Neuron (in vitro differentiated cells): Measurements from ENCODE around the gene BBC3.
A peak's percentile ranks its signal among the peaks of the same experiment; 100 is the strongest.
"Not testable (repeated sequence)": the region's sequence is repeated elsewhere in the genome, so short reads cannot be mapped to it uniquely, and the experiment has no call there.

Experiments used
- H2AFZ ChIP-seq: one replicate; pipeline ENCODE4 v1.6.1; 2013; ENCODE audit warnings: low read depth, mild to moderate bottlenecking, inconsistent platforms, low read length, moderate library complexity
- H3K27me3 ChIP-seq: one replicate; pipeline ENCODE4 v1.6.1; 2013; ENCODE audit warnings: low read length; ENCODE audit not compliant: insufficient read depth
- H3K36me3 ChIP-seq: one replicate; pipeline ENCODE4 v1.6.1; 2013; ENCODE audit warnings: low read length; ENCODE audit not compliant: insufficient read depth
- H3K4me1 ChIP-seq: one replicate; pipeline ENCODE4 v1.6.1; 2013; ENCODE audit warnings: low read length; ENCODE audit not compliant: insufficient read depth
- H3K4me3 ChIP-seq: 2 replicates; pipeline ENCODE4 v1.5.1; 2013; ENCODE audit warnings: mild to moderate bottlenecking, low read length, moderate library complexity
- H3K9me3 ChIP-seq: one replicate; pipeline ENCODE4 v1.6.1; 2013; ENCODE audit warnings: low read length

BBC3 gene, protein sequence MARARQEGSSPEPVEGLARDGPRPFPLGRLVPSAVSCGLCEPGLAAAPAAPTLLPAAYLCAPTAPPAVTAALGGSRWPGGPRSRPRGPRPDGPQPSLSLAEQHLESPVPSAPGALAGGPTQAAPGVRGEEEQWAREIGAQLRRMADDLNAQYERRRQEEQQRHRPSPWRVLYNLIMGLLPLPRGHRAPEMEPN

DNA sequence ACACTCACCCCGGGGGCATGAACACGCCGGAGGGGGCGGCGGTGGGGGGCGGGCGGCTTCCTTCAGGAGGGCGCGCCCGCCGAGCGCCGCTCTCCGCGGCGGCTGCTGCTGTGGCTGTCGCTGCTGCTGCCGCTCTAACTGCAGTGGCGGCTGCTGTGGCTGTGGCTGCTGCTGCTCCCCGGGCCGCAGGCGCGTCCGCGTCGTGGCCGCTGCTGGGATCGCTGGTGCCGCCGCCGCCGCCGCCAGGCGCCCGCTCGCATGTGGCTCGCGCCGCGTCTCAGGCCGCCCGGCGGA, at the start of gene BBC3:
Gene BBC3, minus strand, starts transcription at position 279 of the 294 bp plus-strand sequence. CDS start 2,768 bp downstream, outside the sequence.
- Histone ChIP-seq H3K9me3 (no peaks in the 10 kb centered on the region), H3K4me3 (peak within 1 kb of the TSS; percentile 63), H2AFZ (no peak within 1 kb of the TSS), H3K4me1 (peaks cover 38% of the 10 kb centered on the region), H3K27me3 (no peaks in the 10 kb centered on the region), H3K36me3 (no peaks in the 10 kb centered on the region)

DNA sequence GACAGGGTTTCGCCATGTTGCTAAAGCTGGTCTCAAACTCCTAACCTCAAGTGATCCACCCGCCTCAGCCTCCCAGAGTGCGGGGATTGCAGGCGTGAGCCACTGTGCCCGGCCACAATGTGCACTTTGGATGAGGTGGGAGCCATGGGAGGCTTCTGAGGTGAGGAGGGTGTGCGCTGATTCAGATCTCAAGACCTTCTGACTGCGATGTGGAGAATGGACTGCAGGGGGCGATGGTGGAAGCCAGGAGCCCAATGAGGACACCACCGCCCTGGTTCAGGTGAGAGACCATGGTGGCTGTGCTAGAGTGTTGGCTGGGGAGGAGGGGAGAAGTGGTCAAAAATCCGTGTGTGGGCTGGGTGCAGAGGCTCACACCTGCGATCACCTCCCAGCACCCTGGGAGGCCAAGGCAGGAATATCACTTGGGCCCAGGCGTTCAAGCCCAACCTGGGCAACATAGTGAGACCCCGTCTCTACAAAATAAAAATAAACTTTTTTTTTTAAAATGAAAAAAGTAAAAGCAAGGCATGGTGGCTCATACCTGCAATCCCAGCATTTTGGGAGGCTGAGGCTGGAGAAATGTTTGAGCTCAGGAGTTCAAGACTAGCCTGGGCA, 49.3 kb upstream of the BBC3 start:
- H3K4me1 ChIP-seq, result peaks cover 12% of the 10 kb centered on the region
- no peak overlapping the region for H3K4me3 ChIP-seq
- no peaks in the 10 kb centered on the region for H3K9me3 ChIP-seq
- H3K27me3 ChIP-seq, result no peaks in the 10 kb centered on the region
- no peak overlapping the region for H2AFZ ChIP-seq
- H3K36me3 ChIP-seq, result no peaks in the 10 kb centered on the region

DNA sequence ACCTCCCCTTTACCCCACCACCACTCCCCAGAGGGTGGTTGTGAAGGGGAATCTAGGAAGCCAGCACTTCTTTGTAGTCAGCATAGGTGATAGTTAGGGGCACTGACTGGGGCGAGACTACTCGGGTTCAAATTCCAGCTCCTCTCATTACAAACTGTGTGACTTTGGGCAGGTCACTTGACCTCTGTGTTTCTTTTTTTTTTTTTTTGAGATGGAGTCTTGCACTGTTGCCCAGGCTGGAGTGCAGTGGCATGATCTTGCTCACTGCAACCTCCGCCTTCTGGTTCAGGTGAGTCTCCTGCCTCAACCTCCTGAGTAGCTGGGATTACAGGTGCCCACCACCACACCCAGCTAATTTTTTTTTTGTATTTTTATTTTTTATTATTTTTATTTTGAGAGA, 45.5 kb upstream of the BBC3 start:
- not testable (repeated sequence) for H3K9me3 ChIP-seq, H3K36me3 ChIP-seq, H3K4me3 ChIP-seq, H2AFZ ChIP-seq, H3K27me3 ChIP-seq
- H3K4me1 ChIP-seq, result peaks cover 28% of the 10 kb centered on the region

DNA sequence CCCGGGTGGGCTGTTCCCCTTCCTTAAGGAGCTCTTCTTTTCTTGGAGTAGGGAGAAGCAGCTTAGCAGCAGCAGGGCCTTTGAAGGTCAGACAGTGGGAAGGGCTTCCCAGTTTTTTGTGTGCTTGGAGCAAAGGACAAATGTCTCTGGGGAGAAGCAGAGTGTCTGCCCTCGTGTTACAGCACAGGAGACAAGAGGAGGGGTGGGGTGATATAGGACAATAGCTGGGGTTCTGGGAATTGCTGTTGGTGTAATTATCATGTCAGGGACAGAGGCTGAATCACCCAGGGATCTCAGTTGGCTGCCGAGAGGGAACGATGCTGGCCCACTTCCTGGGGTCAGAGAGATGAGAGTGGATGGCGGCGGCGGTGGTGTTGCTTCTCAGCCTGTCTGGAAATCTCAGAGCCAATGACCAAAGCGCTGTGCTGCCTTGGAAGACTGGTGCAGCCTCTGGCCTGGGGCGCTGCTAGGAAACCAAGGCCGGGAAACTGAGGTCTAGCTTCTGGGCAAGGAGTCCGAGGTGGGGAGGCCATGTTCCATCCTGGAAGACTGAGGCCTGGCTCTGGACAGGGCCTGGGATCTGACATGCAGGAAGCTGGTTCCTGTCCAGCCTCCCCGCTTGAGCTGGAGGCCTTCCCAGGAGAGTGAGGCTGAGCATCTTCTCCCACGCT, 44.9 kb upstream of the BBC3 start:
- no peaks in the 10 kb centered on the region for H3K27me3 ChIP-seq
- H2AFZ ChIP-seq, result no peak overlapping the region
- no peaks in the 10 kb centered on the region for H3K9me3 ChIP-seq
- peak overlapping the region; percentile 60 for H3K4me3 ChIP-seq
- peaks cover 3% of the 10 kb centered on the region for H3K36me3 ChIP-seq
- H3K4me1 ChIP-seq, result peaks cover 28% of the 10 kb centered on the region

- Histone ChIP-seq H3K36me3 (peaks cover 11% of the 10 kb centered on the region), H3K4me3 (peak overlapping the region; percentile 60), H3K27me3 (no peaks in the 10 kb centered on the region), H2AFZ (no peak overlapping the region), H3K4me1 (peaks cover 28% of the 10 kb centered on the region), H3K9me3 (no peaks in the 10 kb centered on the region)
Measured at GRCh38 chr19:47274891-47275761, 44.1 kb upstream of the BBC3 start.

DNA sequence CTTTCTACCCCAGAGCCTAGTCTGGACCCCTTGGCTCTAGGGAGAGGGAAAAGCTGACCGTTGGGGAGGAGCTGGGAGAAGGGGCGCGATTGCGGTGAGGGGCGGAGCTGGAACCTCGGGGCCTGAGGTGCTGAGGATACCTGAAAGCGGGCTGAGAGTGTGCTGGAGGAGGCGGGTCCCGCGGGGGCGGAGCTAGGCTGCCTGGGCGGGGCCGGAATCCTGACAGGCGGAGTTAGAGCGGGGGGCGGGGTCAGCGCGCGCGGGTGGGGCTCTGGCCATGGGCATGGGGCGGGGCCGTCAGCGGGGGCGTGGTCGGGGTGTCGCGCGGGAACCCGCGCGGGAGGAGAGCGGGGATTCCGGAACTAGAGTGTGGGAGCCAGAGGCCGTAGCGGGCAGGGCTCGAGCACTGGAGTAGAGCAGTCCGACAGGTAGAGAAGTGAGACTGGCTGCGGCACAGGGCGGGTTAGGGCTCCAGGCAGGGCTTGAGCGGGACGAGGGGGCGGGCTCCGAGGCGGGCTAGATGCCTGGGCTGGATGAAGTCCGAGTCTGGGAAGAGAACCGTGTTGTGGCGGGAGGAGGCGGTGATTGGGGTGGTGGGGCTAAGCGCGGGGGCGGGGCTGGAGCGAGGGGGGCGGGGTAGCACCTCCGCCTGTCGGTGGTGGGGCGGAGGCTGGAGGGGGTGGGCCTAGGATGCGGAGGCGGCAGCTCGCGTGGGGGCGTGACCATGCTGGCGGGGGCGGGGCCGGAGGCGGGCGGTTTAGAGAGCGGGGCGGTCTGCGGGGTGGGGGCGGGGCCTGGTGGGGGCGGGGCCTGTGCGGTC, 43.3 kb upstream of the BBC3 start, which contains the start of gene INAFM1:
Gene INAFM1, plus strand, starts transcription at position 815 of the 820 bp plus-strand sequence. CDS start 35 bp downstream, outside the sequence.
- H3K36me3 ChIP-seq, result peaks cover 16% of the 10 kb centered on the region
- peaks cover 28% of the 10 kb centered on the region for H3K4me1 ChIP-seq
- H3K27me3 ChIP-seq, result no peaks in the 10 kb centered on the region
- H3K9me3 ChIP-seq, result no peaks in the 10 kb centered on the region
- peak within 1 kb of the TSS; percentile 46 for H2AFZ ChIP-seq
- H3K4me3 ChIP-seq, result peak within 1 kb of the TSS; percentile 87

DNA sequence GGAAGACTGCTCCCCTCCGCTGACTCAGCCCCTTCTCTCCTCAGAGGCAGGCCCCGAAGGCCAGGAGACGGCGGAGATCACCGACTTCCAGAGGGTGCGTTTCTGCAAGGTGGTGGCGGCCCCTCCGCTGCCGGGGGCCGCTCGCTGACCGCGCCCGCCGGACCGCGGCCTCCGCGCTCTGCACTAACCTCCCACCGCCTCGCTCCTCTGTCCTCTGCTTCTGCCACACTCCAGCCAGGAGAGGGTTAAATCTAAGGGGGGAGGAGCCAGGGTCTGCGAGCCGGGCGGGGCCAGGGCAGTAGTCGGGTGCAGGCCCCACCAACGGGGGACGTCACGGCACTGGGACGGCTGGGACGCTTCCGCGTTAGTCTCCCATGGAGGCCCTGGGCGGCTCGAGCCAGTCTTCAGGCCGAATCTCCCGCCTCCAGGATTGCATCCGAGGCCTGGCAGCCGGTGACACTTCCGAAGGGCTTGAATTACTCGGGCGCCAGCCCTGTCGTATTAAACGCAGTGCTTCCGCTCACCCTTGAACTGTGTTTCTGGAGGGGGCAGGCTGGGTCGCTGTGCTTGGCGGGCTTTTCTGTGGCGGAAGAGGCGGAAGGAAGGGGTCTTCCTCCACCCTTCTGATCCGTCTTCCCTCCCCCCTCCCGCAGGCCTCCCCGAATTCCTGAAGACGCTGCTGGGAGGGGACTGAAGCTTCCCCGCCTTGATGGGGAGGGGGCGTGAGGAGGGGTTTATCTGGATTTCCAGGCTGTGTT, 42.5 kb upstream of the BBC3 start:
- peaks cover 19% of the 10 kb centered on the region for H3K36me3 ChIP-seq
- H3K9me3 ChIP-seq, result no peaks in the 10 kb centered on the region
- H3K4me1 ChIP-seq, result peaks cover 28% of the 10 kb centered on the region
- H3K27me3 ChIP-seq, result no peaks in the 10 kb centered on the region
- peak overlapping the region; percentile 87 for H3K4me3 ChIP-seq
- peak overlapping the region; percentile 40 for H2AFZ ChIP-seq

DNA sequence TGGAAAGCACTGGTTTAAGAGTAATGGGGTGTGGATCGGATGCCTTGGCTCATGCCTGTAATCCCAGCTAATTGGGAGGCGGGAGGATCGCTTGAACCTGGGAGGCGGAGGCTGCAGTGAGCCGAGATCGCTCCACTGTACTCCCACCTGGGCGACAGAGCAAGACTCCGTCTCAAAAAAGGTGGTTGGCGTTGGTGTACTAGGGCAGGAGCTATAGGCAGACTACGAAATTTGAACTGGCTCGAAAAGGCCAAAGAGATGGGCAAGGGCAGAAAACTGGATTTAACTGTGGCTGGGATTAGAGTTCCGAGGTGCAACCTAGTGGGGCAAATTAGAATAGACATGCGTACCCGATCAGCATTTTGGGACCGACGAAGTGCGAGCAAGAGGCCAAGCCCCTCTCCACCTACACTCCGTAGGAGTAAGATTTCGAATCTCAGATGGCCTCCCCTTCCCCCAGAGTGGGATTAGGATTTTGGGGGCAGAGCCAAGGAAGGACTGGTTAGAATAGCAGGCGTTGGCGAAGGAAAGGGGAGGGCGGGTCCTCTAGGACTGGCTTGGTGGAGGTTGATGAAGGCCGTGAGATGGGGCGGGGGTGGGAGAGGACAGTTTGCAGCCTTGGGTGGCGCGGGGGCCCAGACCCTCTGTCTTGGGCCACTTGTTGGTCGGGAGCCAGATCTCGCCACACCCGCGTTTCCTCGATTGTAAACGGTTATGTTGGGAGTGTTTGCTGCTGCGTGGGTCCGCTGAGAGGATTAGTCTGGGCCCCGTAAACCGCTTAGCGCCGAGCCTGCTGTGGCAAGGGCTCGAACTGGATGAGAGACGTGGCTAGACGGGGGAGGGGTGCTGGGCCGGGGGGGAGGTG, 41.7 kb upstream of the BBC3 start:
- H3K36me3 ChIP-seq, result peaks cover 22% of the 10 kb centered on the region
- peak overlapping the region; percentile 40 for H2AFZ ChIP-seq
- H3K9me3 ChIP-seq, result no peaks in the 10 kb centered on the region
- peak overlapping the region; percentile 87 for H3K4me3 ChIP-seq
- peaks cover 28% of the 10 kb centered on the region for H3K4me1 ChIP-seq
- no peaks in the 10 kb centered on the region for H3K27me3 ChIP-seq

DNA sequence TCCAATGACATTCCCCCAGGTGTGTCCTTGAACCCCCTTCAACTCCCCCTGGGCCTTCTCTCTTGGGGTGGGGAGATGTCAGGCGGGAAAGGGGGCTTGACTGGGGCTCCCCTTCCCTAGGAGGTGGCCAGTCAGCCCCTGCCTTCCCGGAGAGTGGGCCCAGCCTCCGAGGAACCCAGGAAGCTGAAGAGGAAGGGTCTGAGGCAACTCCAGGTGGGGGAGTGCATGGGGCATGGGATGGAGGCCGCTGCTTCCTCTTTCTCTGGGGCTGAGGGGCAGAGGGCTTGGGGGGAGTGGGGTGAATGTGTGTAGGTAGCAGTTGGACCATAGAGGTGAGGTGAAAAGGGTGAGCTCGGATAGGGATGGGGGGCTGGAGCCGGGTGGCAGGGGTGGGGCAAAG, 41.0 kb upstream of the BBC3 start:
- H3K4me3 ChIP-seq, result no peak overlapping the region
- peaks cover 27% of the 10 kb centered on the region for H3K36me3 ChIP-seq
- no peaks in the 10 kb centered on the region for H3K9me3 ChIP-seq
- no peaks in the 10 kb centered on the region for H3K27me3 ChIP-seq
- H3K4me1 ChIP-seq, result peaks cover 28% of the 10 kb centered on the region
- H2AFZ ChIP-seq, result no peak overlapping the region

DNA sequence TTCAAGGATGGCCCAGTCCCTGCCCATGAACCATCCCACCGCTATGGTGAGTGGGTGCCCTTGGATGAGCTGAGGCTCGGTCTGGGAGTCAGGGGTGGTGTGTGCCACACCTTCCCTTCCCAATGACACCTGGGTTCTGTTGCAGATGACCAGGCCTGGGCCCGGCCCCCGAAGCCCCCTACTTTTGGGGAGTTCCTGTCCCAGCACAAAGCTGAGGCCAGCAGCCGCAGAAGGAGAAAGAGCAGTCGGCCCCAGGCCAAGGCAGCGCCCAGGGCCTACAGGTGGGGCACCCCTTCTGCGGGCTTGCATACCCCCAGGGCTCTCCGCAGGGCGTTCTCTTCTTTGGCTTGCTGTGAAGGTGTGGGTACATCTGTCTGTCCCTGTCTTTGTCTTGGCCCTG, 39.4 kb upstream of the BBC3 start:
- Histone ChIP-seq H3K4me3 (no peak overlapping the region), H3K36me3 (peaks cover 35% of the 10 kb centered on the region)

GRCh38 chr19:47269596-47269995, 38.6 kb upstream of the BBC3 start:
- H3K27me3 ChIP-seq, result no peaks in the 10 kb centered on the region
- H2AFZ ChIP-seq, result no peak overlapping the region
- peaks cover 14% of the 10 kb centered on the region for H3K4me1 ChIP-seq
- no peak overlapping the region for H3K4me3 ChIP-seq
- H3K36me3 ChIP-seq, result peaks cover 42% of the 10 kb centered on the region
- H3K9me3 ChIP-seq, result no peaks in the 10 kb centered on the region

More for the DNA sequence above, 39.4 kb upstream of the BBC3 start:
- Histone ChIP-seq H2AFZ (no peak overlapping the region), H3K4me1 (peaks cover 17% of the 10 kb centered on the region), H3K9me3 (no peaks in the 10 kb centered on the region), H3K27me3 (no peaks in the 10 kb centered on the region)
